OCI-LY7 (cell line): ENCODE measurements around the gene ADAM12. TPM values are rescaled to one million over a fixed set of nuclear protein-coding genes. Genes with fewer than 3 reads are reported as not detected.

Experiments
- BruUV-seq: library from RNA; stranded (reverse); fragments of 400-500 nt; replicated peaks from 2 replicates; lab custom pipeline; 2021; lab: Mats Ljungman, UMichigan
- CTCF ChIA-PET: fragments of 300-600 bp; sonication (Branson Sonifier 250); formaldehyde crosslinking; loops from one replicate; lab custom pipeline; 2022; ENCODE audit warnings: antibody characterized with exemption; ENCODE audit not compliant: unreplicated experiment; lab: Charles Lee
- POLR2A ChIA-PET: fragments of 300-600 bp; sonication (Branson Sonifier 250); formaldehyde crosslinking; loops from one replicate; lab custom pipeline; 2022; ENCODE audit warnings: antibody characterized with exemption; lab: Charles Lee
- DNase-seq: peaks from one replicate; pipeline ENCODE4 v3.0.0-alpha.2; 2015; ENCODE audit warnings: low spot score
- H2AFZ ChIP-seq: fragments of 200-600 bp; sonication (generic), shearing (Covaris generic); 2 replicates; pipeline ENCODE4 v1.6.1; 2014; ENCODE audit warnings: mild to moderate bottlenecking, antibody characterized with exemption, low read length, moderate library complexity
- H3K27ac ChIP-seq: fragments of 200-600 bp; sonication (generic); 2 replicates; pipeline ENCODE4 v1.5.1; 2014; ENCODE audit warnings: mixed run types, low read depth, mild to moderate bottlenecking, moderate library complexity, low read length, inconsistent platforms; ENCODE audit not compliant: poor library complexity, severe bottlenecking
- H3K36me3 ChIP-seq: fragments of 200-600 bp; sonication (generic); 2 replicates; pipeline ENCODE4 v1.6.1; 2014; ENCODE audit warnings: mild to moderate bottlenecking, antibody characterized with exemption, low read length, moderate library complexity, mixed read lengths; ENCODE audit not compliant: insufficient read depth
- H3K4me1 ChIP-seq: fragments of 200-600 bp; sonication (generic); 2 replicates; pipeline ENCODE4 v1.5.1; 2014; ENCODE audit warnings: mild to moderate bottlenecking, low read length; ENCODE audit not compliant: insufficient read depth, poor library complexity, severe bottlenecking
- H3K4me2 ChIP-seq: fragments of 200-600 bp; sonication (generic); 2 replicates; pipeline ENCODE4 v1.6.1; 2014; ENCODE audit warnings: mild to moderate bottlenecking, low read length
- H3K4me3 ChIP-seq: fragments of 200-600 bp; sonication (generic); 2 replicates; pipeline ENCODE4 v1.5.1; 2014; ENCODE audit warnings: mild to moderate bottlenecking, low read depth, low read length; ENCODE audit not compliant: poor library complexity, severe bottlenecking
- H3K79me2 ChIP-seq: fragments of 200-600 bp; sonication (generic); 2 replicates; pipeline ENCODE4 v1.6.1; 2016; ENCODE audit warnings: low read depth, mild to moderate bottlenecking, low read length, moderate library complexity, mixed read lengths; ENCODE audit not compliant: insufficient read depth
- H3K9me2 ChIP-seq: fragments of 200-600 bp; sonication (generic); 2 replicates; pipeline ENCODE4 v1.6.1; 2016; ENCODE audit warnings: mild to moderate bottlenecking, low read length, mixed read lengths; ENCODE audit not compliant: insufficient read depth
- H3K9me3 ChIP-seq: fragments of 200-600 bp; sonication (generic); 2 replicates; pipeline ENCODE4 v1.6.1; 2014; ENCODE audit warnings: mild to moderate bottlenecking, mixed run types, low read length, mixed read lengths
- H4K20me1 ChIP-seq: fragments of 200-600 bp; sonication (generic); 2 replicates; pipeline ENCODE4 v1.6.1; 2014; ENCODE audit warnings: mild to moderate bottlenecking, antibody characterized with exemption, low read length, moderate library complexity, mixed read lengths; ENCODE audit not compliant: insufficient read depth
- CTCF ChIP-seq: fragments of 200-600 bp; sonication (generic); conservative IDR thresholded peaks from 2 replicates; pipeline ENCODE4 v1.5.1; 2014; ENCODE audit warnings: mild to moderate bottlenecking, antibody characterized with exemption, low read length, moderate library complexity, mixed read lengths
- EZH2phosphoT487 ChIP-seq: fragments of 200-600 bp; sonication (generic); IDR thresholded peaks from 2 replicates; pipeline ENCODE4 v1.6.1; 2018; ENCODE audit warnings: low read depth, borderline replicate concordance, mild to moderate bottlenecking, mixed run types, antibody characterized with exemption, low read length, moderate library complexity, mixed read lengths
- intact Hi-C: fragments of 100-400 bp; cut with micrococcal nuclease; formaldehyde crosslinking; loops from one replicate; pipeline ENCODE4 v1.10.0; 2022; ENCODE audit not compliant: unreplicated experiment
- total RNA-seq, 2 experiments: library from RNA; depleted of rRNA in 1 of 2; stranded (reverse); fragments of >200 nt in 1 of 2; shearing (Covaris generic) in 1 of 2; gene quantifications; 2 replicates each; pipeline ENCODE4 v1.2.3, GENCODE V29; 2014 to 2022

Gene ADAM12
- total RNA-seq, 2 experiments from 2014 or later, result 0.06 TPM; not detected in 1

- no peak for DNase-seq
- H3K4me1 ChIP-seq, result no peaks in the 10 kb centered on the region
- no peaks in the 10 kb centered on the region for H3K79me2 ChIP-seq
- no peak overlapping the region for H3K4me3 ChIP-seq
- no peak overlapping the region for H3K27ac ChIP-seq
- H3K4me2 ChIP-seq, result no peak overlapping the region
- ChIA-PET POLR2A (no interaction called here), CTCF (no interaction called here)
- no TSS peak for BruUV-seq
- no peak for TF ChIP-seq CTCF
- no peak for TF ChIP-seq EZH2phosphoT487
- intact Hi-C loops, result no loop called here
- no peaks in the 10 kb centered on the region for H3K36me3 ChIP-seq
- no peaks in the 10 kb centered on the region for H3K9me3 ChIP-seq
- H4K20me1 ChIP-seq, result no peaks in the 10 kb centered on the region
- H2AFZ ChIP-seq, result no peak overlapping the region
- no peaks in the 10 kb centered on the region for H3K9me2 ChIP-seq
Measured at GRCh38 chr10:126128581-126128980, 259.7 kb downstream of the ADAM12 start.

- H3K79me2 ChIP-seq, result no peaks in the 10 kb centered on the region
- no peak overlapping the region for H2AFZ ChIP-seq
- H4K20me1 ChIP-seq, result no peaks in the 10 kb centered on the region
- TF ChIP-seq EZH2phosphoT487, result no peak
- no peak for TF ChIP-seq CTCF
- no peak overlapping the region for H3K4me3 ChIP-seq
- POLR2A ChIA-PET, result no interaction called here
- H3K27ac ChIP-seq, result no peak overlapping the region
- no peaks in the 10 kb centered on the region for H3K36me3 ChIP-seq
- intact Hi-C loops, result no loop called here
- no peaks in the 10 kb centered on the region for H3K9me2 ChIP-seq
- H3K4me1 ChIP-seq, result no peaks in the 10 kb centered on the region
- no peak for DNase-seq
- CTCF ChIA-PET, result no interaction called here
- H3K9me3 ChIP-seq, result no peaks in the 10 kb centered on the region
- no TSS peak for BruUV-seq
- H3K4me2 ChIP-seq, result no peak overlapping the region
Measured at GRCh38 chr10:126127481-126128029, 260.7 kb downstream of the ADAM12 start.

GRCh38 chr10:126126866-126127265 is 261.4 kb downstream of the ADAM12 start:
- Histone ChIP-seq H3K4me1 (no peaks in the 10 kb centered on the region), H4K20me1 (no peaks in the 10 kb centered on the region), H3K9me3 (no peaks in the 10 kb centered on the region), H3K9me2 (no peaks in the 10 kb centered on the region), H3K36me3 (no peaks in the 10 kb centered on the region), H2AFZ (no peak overlapping the region), H3K4me3 (no peak overlapping the region), H3K27ac (no peak overlapping the region), H3K79me2 (no peaks in the 10 kb centered on the region), H3K4me2 (no peak overlapping the region)
- POLR2A ChIA-PET, result no interaction called here
- no peak for TF ChIP-seq CTCF
- TF ChIP-seq EZH2phosphoT487, result no peak
- intact Hi-C loops, result no loop called here
- no TSS peak for BruUV-seq
- no peak for DNase-seq
- CTCF ChIA-PET, result no interaction called here
